Calu3 (cell line): ENCODE data around the gene HFE. TPM values are rescaled to one million over a fixed set of nuclear protein-coding genes. Genes with fewer than 3 reads are reported as not detected.
"Not testable (repeated sequence)": the region's sequence is repeated elsewhere in the genome, so short reads cannot be mapped to it uniquely, and the experiment has no call there.

Source experiments
- BruUV-seq: library from RNA; stranded (reverse); fragments of 400-500 nt; replicated peaks from 2 replicates; lab custom pipeline; 2021; lab: Mats Ljungman, UMichigan
- CTCF ChIA-PET: fragments of 300-600 bp; sonication (Branson Sonifier 250); formaldehyde crosslinking; loops from one replicate; lab custom pipeline; 2022; ENCODE audit warnings: antibody characterized with exemption; lab: Charles Lee
- DNase-seq: peaks from one replicate; pipeline ENCODE4 v3.0.0; 2022
- H3K27ac Mint-ChIP-seq: one replicate; pipeline ENCODE4 v1.8.0; 2022; ENCODE audit warnings: mixed read lengths; ENCODE audit not compliant: unreplicated experiment
- H3K27me3 Mint-ChIP-seq: one replicate; pipeline ENCODE4 v1.8.0; 2022; ENCODE audit warnings: mixed read lengths; ENCODE audit not compliant: unreplicated experiment
- H3K36me3 Mint-ChIP-seq: one replicate; pipeline ENCODE4 v1.8.0; 2022; ENCODE audit warnings: mild to moderate bottlenecking, moderate library complexity, mixed read lengths; ENCODE audit not compliant: insufficient read depth, unreplicated experiment
- H3K4me1 Mint-ChIP-seq: one replicate; pipeline ENCODE4 v1.8.0; 2022; ENCODE audit warnings: mild to moderate bottlenecking, low read depth, mixed read lengths; ENCODE audit not compliant: unreplicated experiment
- H3K4me3 Mint-ChIP-seq: one replicate; pipeline ENCODE4 v1.8.0; 2022; ENCODE audit warnings: mild to moderate bottlenecking, low read depth, moderate library complexity, mixed read lengths; ENCODE audit not compliant: unreplicated experiment
- H3K9me3 Mint-ChIP-seq: one replicate; pipeline ENCODE4 v1.8.0; 2022; ENCODE audit warnings: low read depth, mixed read lengths; ENCODE audit not compliant: unreplicated experiment
- intact Hi-C: fragments of 100-400 bp; cut with micrococcal nuclease; formaldehyde crosslinking; loops from one replicate; pipeline ENCODE4 v1.10.0; 2022; ENCODE audit not compliant: unreplicated experiment
- total RNA-seq: library from RNA; stranded (reverse); gene quantifications from 2 replicates; pipeline ENCODE4 v1.2.3, GENCODE V29; 2022
- TF ChIP-seq, protein P1 (sequence below): fragments of 200-600 bp; IDR thresholded peaks from one replicate; pipeline ENCODE4 v1.8.0; 2022; ENCODE audit warnings: antibody characterized with exemption; ENCODE audit not compliant: unreplicated experiment

Gene HFE
- total RNA-seq, 1 experiment from 2014 or later = 24.9 TPM

DNA sequence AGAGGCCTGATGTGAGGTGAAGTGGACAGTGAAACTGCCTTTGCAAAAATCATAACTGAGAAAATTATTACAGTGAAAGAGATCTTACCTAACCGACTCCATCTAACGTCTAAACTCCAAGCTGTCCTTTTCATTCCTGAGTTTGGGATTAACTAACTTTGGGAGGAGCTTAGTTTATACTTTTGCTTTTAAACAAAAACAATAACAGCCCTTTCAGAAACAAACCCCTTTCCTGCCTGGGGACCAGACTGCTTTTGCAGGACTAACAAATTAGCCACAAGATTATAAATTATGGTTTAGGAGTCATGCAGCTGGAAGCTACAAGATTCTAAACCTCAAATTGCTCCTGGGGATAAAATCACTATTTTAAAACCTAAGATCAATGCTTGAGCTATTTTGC, 38.6 kb upstream of the HFE start:
- peaks cover 26% of the 10 kb centered on the region for H3K36me3 Mint-ChIP-seq
- CTCF ChIA-PET = interaction anchor here (0.6 to 1.4 kb wide), 2 partner anchors 23 to 327 kb away, joined by 7 read pairs; a partner anchor contains a TSS
- H3K27ac Mint-ChIP-seq = peak overlapping the region; percentile 31
- no peak overlapping the region for H3K4me3 Mint-ChIP-seq
- no peak for DNase-seq
- BruUV-seq = no TSS peak
- H3K27me3 Mint-ChIP-seq = no peaks in the 10 kb centered on the region
- H3K9me3 Mint-ChIP-seq = no peaks in the 10 kb centered on the region
- intact Hi-C loops = loop anchor here (5.0 kb wide), 1 partner anchor 154 kb away; a partner anchor contains a TSS
- TF ChIP-seq, protein P1, sequence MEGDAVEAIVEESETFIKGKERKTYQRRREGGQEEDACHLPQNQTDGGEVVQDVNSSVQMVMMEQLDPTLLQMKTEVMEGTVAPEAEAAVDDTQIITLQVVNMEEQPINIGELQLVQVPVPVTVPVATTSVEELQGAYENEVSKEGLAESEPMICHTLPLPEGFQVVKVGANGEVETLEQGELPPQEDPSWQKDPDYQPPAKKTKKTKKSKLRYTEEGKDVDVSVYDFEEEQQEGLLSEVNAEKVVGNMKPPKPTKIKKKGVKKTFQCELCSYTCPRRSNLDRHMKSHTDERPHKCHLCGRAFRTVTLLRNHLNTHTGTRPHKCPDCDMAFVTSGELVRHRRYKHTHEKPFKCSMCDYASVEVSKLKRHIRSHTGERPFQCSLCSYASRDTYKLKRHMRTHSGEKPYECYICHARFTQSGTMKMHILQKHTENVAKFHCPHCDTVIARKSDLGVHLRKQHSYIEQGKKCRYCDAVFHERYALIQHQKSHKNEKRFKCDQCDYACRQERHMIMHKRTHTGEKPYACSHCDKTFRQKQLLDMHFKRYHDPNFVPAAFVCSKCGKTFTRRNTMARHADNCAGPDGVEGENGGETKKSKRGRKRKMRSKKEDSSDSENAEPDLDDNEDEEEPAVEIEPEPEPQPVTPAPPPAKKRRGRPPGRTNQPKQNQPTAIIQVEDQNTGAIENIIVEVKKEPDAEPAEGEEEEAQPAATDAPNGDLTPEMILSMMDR = no peak
- peaks cover 27% of the 10 kb centered on the region for H3K4me1 Mint-ChIP-seq

DNA sequence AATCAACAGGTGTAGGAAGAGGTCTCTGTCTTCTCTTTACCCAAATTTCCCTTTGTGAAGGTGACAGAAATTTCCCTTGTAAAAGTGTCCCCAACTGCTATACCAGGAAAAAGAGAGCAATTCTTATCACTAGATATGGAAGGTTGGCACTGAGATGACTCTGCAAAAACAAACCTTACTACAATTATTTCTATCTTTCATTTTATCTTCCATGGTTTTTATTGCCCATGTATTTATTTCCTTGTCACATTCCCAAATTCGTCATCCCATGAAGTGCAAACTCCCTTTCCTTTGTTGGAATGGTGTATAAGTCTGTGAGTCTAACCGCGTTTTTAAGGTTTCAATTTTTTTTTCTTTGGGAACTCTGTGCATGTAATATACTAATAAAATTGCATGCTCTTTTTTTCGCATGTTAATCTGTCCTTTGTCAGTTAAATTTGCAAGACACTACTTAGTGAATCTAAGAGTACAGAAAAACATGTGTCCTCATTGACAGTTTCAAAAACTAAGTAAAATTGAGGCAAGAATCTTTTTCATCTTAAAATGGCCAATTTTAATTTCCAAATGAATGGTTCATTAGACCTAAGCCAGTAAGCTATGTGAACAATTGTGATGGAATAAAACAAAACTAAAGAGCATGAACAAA, 35.4 kb upstream of the HFE start:
- Mint-ChIP-seq H3K27ac (no peak overlapping the region), H3K36me3 (peaks cover 32% of the 10 kb centered on the region), H3K9me3 (no peaks in the 10 kb centered on the region), H3K4me3 (no peak overlapping the region), H3K4me1 (peaks cover 40% of the 10 kb centered on the region), H3K27me3 (no peaks in the 10 kb centered on the region)
- intact Hi-C loops = no loop called here
- TF ChIP-seq, protein P1 = no peak
- CTCF ChIA-PET = no interaction called here
- DNase-seq = no peak
- BruUV-seq = no TSS peak

DNA sequence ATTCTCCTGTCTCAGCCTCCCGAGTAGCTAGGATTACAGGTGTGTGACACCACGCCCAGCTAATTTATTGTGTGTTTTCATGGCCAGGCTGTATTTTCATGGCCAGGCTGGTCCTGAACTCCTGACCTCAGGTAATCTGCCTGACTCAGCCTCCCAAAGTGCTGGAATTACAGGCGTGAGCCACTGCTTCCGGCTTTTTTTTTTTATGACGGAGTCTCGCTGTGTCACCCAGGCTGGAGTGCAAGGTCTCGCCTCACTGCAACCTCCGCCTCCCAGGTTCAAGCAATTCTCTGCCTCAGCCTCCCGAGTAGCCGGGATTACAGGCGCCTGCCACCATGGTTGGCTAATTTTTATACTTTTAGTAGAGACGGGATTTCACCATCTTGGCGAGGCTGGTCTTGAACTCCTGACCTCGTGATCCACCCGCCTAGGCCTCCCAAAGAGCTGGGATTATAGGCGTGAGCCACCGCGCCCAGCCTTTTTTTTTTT, 34.4 kb upstream of the HFE start:
- Mint-ChIP-seq H3K36me3 (peaks cover 36% of the 10 kb centered on the region), H3K4me1 (peaks cover 40% of the 10 kb centered on the region), H3K27ac (peak overlapping the region; percentile 54)
- H3K4me3 Mint-ChIP-seq, DNase-seq, intact Hi-C loops, H3K27me3 Mint-ChIP-seq, H3K9me3 Mint-ChIP-seq, BruUV-seq, CTCF ChIA-PET: not testable (repeated sequence)

DNA sequence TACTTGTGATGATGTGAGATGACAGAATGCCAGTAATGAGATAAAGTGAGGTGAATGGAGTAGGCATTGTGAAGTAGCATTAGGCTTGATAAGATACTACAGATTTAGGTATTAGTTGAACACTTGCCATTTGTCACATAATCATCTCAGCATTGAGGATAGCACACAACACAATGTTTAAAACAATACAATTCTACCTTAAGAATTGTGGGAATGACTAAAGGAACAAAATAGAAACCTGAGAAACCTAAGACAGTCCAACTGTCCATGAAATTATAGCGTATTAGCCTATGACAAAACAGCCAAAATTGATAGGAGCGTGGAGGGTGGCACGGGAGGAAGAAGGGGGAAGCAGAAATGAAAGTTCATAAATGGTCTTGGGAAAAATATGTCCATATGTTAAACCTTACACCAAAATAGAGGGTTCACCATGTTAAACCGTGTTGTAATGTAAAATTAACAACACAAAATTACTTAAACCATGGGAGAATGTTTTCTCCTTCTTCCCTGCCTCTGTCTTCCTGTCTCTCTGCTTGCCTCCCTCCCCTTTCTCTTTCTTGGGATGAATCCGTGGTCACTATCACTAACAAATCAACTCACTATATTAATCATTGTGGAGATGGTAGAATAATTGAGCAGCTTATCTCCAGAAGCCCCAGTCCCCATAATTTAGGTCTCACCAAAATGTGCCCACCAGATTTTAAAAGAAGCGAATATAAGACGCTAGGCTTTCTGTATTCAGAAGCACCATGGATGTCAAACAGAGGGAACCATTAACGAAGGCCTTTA, 33.0 kb upstream of the HFE start:
- intact Hi-C loops = loop anchor here (2.0 kb wide), 1 partner anchor 21 kb away; a partner anchor contains a TSS
- H3K36me3 Mint-ChIP-seq = peaks cover 36% of the 10 kb centered on the region
- H3K4me3 Mint-ChIP-seq = peak overlapping the region; percentile 71
- no peaks in the 10 kb centered on the region for H3K27me3 Mint-ChIP-seq
- peaks cover 30% of the 10 kb centered on the region for H3K4me1 Mint-ChIP-seq
- TF ChIP-seq, protein P1 = no peak
- CTCF ChIA-PET = no interaction called here
- no TSS peak for BruUV-seq
- DNase-seq = no peak
- peak overlapping the region; percentile 97 for H3K27ac Mint-ChIP-seq
- H3K9me3 Mint-ChIP-seq = no peaks in the 10 kb centered on the region
